Fibroblast of the aortic adventitia (primary cell): ENCODE measurements around the gene KIAA1191. TPM values are rescaled to one million over a fixed set of nuclear protein-coding genes. Genes with fewer than 3 reads are reported as not detected.

ENCODE experiments used
- DNase-seq: peaks from one replicate; pipeline ENCODE4 v3.0.0-alpha.2; 2010; ENCODE audit warnings: low read depth
- H3K4me3 ChIP-seq: 2 replicates; pipeline ENCODE4 v1.5.1; 2011; ENCODE audit warnings: low read depth, mild to moderate bottlenecking, control low read depth, low read length, moderate library complexity
- CTCF ChIP-seq: IDR thresholded peaks from 2 replicates; pipeline ENCODE4 v1.5.1; 2011; ENCODE audit warnings: mild to moderate bottlenecking, low read length, control low read depth, inconsistent platforms; ENCODE audit not compliant: insufficient read depth
- total RNA-seq: library from RNA; depleted of rRNA; stranded (reverse); fragments of >200 nt; gene quantifications from 2 replicates; pipeline ENCODE4 v1.2.3, GENCODE V29; 2012; ENCODE audit warnings: low replicate concordance

KIAA1191 gene
- total RNA-seq, 1 donor, result 81.8 TPM

- peak; percentile 99 for DNase-seq
- H3K4me3 ChIP-seq, result peak within 1 kb of the TSS; percentile 98
- TF ChIP-seq CTCF, result no peak
Observed at GRCh38 chr5:176388444-176389134, 27.0 kb upstream of the KIAA1191 start, which contains the start of the genes HIGD2A and NOP16. TSS of gene HIGD2A (plus strand) at chr5:176388751. CDS start at chr5:176388820, 69 bp downstream. TSS of gene NOP16 (minus strand) at chr5:176388598. CDS start at chr5:176388539, 59 bp downstream.

DNA sequence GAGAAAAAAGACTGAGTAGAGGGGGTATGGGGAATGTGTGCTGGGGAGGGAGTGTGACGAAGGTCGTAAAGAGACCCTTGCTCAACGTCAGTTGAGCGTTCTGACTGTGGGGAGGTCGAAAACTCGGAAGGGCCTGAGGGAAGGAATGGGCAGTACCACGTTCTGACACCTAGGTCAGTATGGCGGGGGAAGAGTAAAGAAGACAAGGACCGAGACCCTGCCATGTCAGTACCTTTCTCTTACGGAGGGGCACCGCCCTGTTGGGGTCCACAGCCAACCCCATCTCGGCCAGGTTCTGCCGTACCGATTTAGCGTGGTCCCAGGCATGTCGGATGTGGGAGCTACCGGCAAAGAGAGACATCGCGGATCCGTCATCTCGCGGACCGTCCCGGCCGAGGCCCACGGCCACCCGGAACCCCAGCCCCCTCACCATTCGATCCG is 26.5 kb upstream of the KIAA1191 start:
- H3K4me3 ChIP-seq, result peak overlapping the region; percentile 98
- no peak for TF ChIP-seq CTCF
- DNase-seq, result no peak

GRCh38 chr5:176387384-176387925 is 25.9 kb upstream of the KIAA1191 start:
- TF ChIP-seq CTCF, result no peak
- DNase-seq, result no peak
- peak overlapping the region; percentile 98 for H3K4me3 ChIP-seq

DNA sequence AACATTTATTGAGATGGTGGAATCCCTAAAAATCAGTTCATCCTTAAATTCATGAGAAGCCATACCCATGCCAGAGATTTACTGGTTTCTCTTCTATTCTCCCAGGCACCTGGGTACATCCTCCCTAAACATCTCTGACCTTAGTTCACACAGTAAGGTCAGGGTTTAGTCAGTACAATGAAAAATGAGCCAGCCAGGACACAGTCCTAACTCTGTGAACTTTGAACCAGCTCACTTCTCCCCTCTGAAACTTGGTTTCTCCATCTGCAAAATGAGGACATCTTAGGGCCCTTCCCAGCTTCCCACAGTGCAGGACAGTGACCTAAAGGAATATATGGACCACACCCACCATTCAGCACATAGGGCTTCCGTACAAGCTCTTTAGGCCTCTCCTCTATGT is 24.9 kb upstream of the KIAA1191 start:
- H3K4me3 ChIP-seq, result peak overlapping the region; percentile 13
- no peak for TF ChIP-seq CTCF
- no peak for DNase-seq

GRCh38 chr5:176384991-176385390 is 23.4 kb upstream of the KIAA1191 start:
- no peak for DNase-seq
- no peak for TF ChIP-seq CTCF

GRCh38 chr5:176384366-176384930 is 22.9 kb upstream of the KIAA1191 start:
- no peak overlapping the region for H3K4me3 ChIP-seq
- no peak for TF ChIP-seq CTCF

More at GRCh38 chr5:176384991-176385390, 23.4 kb upstream of the KIAA1191 start:
- no peak overlapping the region for H3K4me3 ChIP-seq

More at GRCh38 chr5:176384366-176384930, 22.9 kb upstream of the KIAA1191 start:
- no peak for DNase-seq
